Loucy (cell line): ENCODE results near the gene LHFPL5.

Experiments
- H2AFZ ChIP-seq: fragments of 200-600 bp; sonication (generic); 2 replicates; pipeline ENCODE4 v1.6.0; 2016; ENCODE audit warnings: antibody characterized with exemption, mild to moderate bottlenecking, low read length, moderate library complexity
- H3F3A ChIP-seq: fragments of 200-600 bp; 2 replicates; pipeline ENCODE4 v1.6.0; 2016; ENCODE audit warnings: antibody characterized with exemption, low read depth, mild to moderate bottlenecking
- H3K27me3 ChIP-seq: fragments of 200-600 bp; sonication (generic); 2 replicates; pipeline ENCODE4 v1.6.1; 2014; ENCODE audit warnings: low read length, mild to moderate bottlenecking; ENCODE audit not compliant: insufficient read depth, poor library complexity, severe bottlenecking
- H3K36me3 ChIP-seq: fragments of 200-600 bp; sonication (generic); 2 replicates; pipeline ENCODE4 v1.6.1; 2016; ENCODE audit warnings: low read length; ENCODE audit not compliant: insufficient read depth
- H3K4me1 ChIP-seq: fragments of 200-600 bp; sonication (generic); 2 replicates; pipeline ENCODE4 v1.5.1; 2014; ENCODE audit warnings: low read length, mild to moderate bottlenecking; ENCODE audit not compliant: insufficient read depth, poor library complexity, severe bottlenecking
- H3K4me2 ChIP-seq: fragments of 200-600 bp; sonication (generic); 2 replicates; pipeline ENCODE4 v1.6.0; 2014; ENCODE audit warnings: antibody characterized with exemption, low read length, low read depth, mild to moderate bottlenecking; ENCODE audit not compliant: poor library complexity, severe bottlenecking
- H3K4me3 ChIP-seq: fragments of 200-600 bp; sonication (generic); 2 replicates; pipeline ENCODE4 v1.5.1; 2014; ENCODE audit warnings: low read length, mild to moderate bottlenecking, mixed read lengths; ENCODE audit not compliant: poor library complexity, severe bottlenecking
- H3K79me2 ChIP-seq: fragments of 200-600 bp; sonication (generic); 2 replicates; pipeline ENCODE4 v1.6.1; 2014; ENCODE audit warnings: low read length; ENCODE audit not compliant: insufficient read depth
- H3K9ac ChIP-seq: fragments of 200-600 bp; sonication (generic); 2 replicates; pipeline ENCODE4 v1.6.0; 2014; ENCODE audit warnings: mild to moderate bottlenecking, low read depth, low read length, moderate library complexity; ENCODE audit not compliant: poor library complexity, severe bottlenecking
- H3K9me2 ChIP-seq: fragments of 200-600 bp; sonication (generic); replicated peaks from 2 replicates; pipeline ENCODE4 v1.6.1; 2016; ENCODE audit warnings: low read depth, low read length, mixed read lengths
- H3K9me3 ChIP-seq: fragments of 200-600 bp; sonication (generic); 2 replicates; pipeline ENCODE4 v1.6.1; 2014; ENCODE audit warnings: mild to moderate bottlenecking, antibody characterized with exemption, low read length, low read depth; ENCODE audit not compliant: insufficient read depth
- H4K20me1 ChIP-seq: fragments of 200-600 bp; sonication (generic); 2 replicates; pipeline ENCODE4 v1.6.0; 2014; ENCODE audit warnings: antibody characterized with exemption, low read length, mild to moderate bottlenecking; ENCODE audit not compliant: insufficient read depth, poor library complexity, severe bottlenecking
- EZH2phosphoT487 ChIP-seq: fragments of 200-600 bp; IDR thresholded peaks from 2 replicates; pipeline ENCODE4 v1.6.1; 2018; ENCODE audit warnings: antibody characterized with exemption, mild to moderate bottlenecking, moderate library complexity, borderline replicate concordance
- TF ChIP-seq, protein P1 (sequence below): fragments of 200-600 bp; sonication (generic); conservative IDR thresholded peaks from 2 replicates; pipeline ENCODE4 v1.5.1; 2014; ENCODE audit warnings: mild to moderate bottlenecking, antibody characterized with exemption, low read length

LHFPL5 gene

DNA sequence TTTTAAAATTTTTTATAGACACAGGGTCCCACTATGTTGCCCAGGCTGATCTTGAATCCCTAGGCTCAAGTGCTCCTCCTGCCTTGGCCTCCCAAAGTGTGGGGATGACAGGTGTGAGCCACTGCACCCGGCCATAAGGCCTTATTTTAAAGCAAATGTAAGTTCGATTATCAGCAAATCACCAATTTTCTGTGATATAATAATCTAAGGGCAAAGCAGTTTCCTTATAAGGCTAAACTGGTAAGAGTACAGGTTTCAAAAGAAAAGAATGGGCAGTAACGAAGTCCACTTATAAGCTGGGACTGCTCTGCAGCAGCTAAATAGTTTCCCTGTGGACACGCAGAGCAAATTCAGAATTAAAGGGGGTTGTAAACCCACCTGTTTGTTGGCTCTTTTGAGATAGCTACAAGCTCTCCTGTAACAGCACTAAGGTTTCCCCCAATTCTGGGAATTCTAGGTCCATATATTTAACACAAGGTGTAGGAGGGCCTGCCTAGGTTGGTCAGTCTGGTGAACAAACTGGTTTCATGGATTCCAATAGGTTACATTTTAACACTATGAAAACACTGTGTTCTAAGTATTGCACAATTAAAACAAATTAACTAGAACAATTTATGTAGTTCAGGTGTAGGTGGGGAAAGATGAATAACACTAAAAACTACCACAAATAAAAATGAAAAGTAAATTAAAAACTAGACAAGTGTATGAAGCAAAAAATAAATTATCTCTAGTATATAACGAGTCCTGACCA is 26.3 kb downstream of the LHFPL5 start:
- H3K4me3 ChIP-seq = no peak overlapping the region
- H3F3A ChIP-seq = no peaks in the 10 kb centered on the region; the same call in 1 of the 2 replicates
- H3K36me3 ChIP-seq = peaks cover 35% of the 10 kb centered on the region; the same call in 1 of the 2 replicates
- H3K9ac ChIP-seq = no peak overlapping the region
- no peak overlapping the region for H3K4me2 ChIP-seq
- no peaks in the 10 kb centered on the region for H3K27me3 ChIP-seq
- no peaks in the 10 kb centered on the region for H3K4me1 ChIP-seq
- no peaks in the 10 kb centered on the region for H3K79me2 ChIP-seq
- H4K20me1 ChIP-seq = no peaks in the 10 kb centered on the region
- no peaks in the 10 kb centered on the region for H3K9me2 ChIP-seq
- no peak for TF ChIP-seq EZH2phosphoT487
- TF ChIP-seq, protein P1, sequence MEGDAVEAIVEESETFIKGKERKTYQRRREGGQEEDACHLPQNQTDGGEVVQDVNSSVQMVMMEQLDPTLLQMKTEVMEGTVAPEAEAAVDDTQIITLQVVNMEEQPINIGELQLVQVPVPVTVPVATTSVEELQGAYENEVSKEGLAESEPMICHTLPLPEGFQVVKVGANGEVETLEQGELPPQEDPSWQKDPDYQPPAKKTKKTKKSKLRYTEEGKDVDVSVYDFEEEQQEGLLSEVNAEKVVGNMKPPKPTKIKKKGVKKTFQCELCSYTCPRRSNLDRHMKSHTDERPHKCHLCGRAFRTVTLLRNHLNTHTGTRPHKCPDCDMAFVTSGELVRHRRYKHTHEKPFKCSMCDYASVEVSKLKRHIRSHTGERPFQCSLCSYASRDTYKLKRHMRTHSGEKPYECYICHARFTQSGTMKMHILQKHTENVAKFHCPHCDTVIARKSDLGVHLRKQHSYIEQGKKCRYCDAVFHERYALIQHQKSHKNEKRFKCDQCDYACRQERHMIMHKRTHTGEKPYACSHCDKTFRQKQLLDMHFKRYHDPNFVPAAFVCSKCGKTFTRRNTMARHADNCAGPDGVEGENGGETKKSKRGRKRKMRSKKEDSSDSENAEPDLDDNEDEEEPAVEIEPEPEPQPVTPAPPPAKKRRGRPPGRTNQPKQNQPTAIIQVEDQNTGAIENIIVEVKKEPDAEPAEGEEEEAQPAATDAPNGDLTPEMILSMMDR = no peak
- H3K9me3 ChIP-seq = no peaks in the 10 kb centered on the region
- H2AFZ ChIP-seq = no peak overlapping the region

DNA sequence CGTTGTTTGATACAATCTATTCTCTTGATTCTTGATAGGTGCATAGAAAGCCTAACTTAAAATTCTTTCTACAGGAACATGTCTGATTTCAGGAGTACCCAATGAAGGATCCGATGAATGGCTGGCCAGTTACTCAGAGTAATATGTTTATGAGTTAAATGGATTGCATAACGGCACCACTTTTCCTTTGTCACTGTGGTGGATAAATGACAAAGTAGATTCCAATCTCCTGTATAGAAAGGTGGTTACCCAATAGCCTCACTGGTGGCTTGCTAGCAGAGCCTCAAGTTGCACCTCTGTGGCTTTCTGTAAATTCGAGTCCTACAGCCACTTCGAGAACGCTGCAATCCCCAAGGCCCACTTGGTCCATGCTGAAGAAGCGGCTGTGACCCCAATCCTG is 28.4 kb downstream of the LHFPL5 start:
- H3K4me2 ChIP-seq = no peak overlapping the region
- no peaks in the 10 kb centered on the region; the same call in 1 of the 2 replicates for H3F3A ChIP-seq
- H3K79me2 ChIP-seq = no peaks in the 10 kb centered on the region
- no peak overlapping the region for H2AFZ ChIP-seq
- no peaks in the 10 kb centered on the region for H4K20me1 ChIP-seq
- no peaks in the 10 kb centered on the region for H3K27me3 ChIP-seq
- no peak overlapping the region for H3K4me3 ChIP-seq
- no peak for TF ChIP-seq EZH2phosphoT487
- TF ChIP-seq, protein P1 = no peak
- H3K9me2 ChIP-seq = no peaks in the 10 kb centered on the region
- H3K9ac ChIP-seq = no peak overlapping the region
- H3K4me1 ChIP-seq = no peaks in the 10 kb centered on the region
- H3K9me3 ChIP-seq = no peaks in the 10 kb centered on the region
- H3K36me3 ChIP-seq = peaks cover 50% of the 10 kb centered on the region; the same call in 1 of the 2 replicates

DNA sequence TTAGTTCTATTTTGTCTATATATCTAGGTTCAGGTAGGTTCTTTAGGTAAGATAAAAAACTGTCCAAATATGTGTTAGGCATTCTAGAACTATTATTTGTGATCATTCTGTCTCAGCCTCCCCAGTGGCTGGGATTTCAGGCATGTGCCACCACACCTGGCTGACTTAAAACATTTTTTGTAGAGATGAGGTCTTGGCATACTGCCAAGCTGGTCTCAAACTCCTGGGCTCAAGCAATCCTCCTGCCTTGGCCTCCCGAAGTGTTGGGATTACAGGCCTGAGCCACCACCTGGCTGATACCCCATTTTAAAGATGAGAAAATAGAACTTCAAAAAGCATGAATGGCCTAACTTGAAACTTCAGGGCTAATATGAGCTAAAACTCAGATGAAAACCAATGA is 33.9 kb downstream of the LHFPL5 start:
- H3K9ac ChIP-seq = no peak overlapping the region
- no peaks in the 10 kb centered on the region for H3F3A ChIP-seq
- no peaks in the 10 kb centered on the region for H3K79me2 ChIP-seq
- TF ChIP-seq, protein P1 = no peak
- TF ChIP-seq EZH2phosphoT487 = no peak
- no peak overlapping the region for H2AFZ ChIP-seq
- H3K4me3 ChIP-seq = no peak overlapping the region
- H4K20me1 ChIP-seq = no peaks in the 10 kb centered on the region
- H3K4me1 ChIP-seq = no peaks in the 10 kb centered on the region
- H3K9me2 ChIP-seq = no peaks in the 10 kb centered on the region
- H3K27me3 ChIP-seq = no peaks in the 10 kb centered on the region
- H3K36me3 ChIP-seq = peaks cover 85% of the 10 kb centered on the region; the same call in 1 of the 2 replicates
- H3K4me2 ChIP-seq = no peak overlapping the region
- no peaks in the 10 kb centered on the region for H3K9me3 ChIP-seq
